ENCODE results near the gene CCDC144A. TPM values are rescaled to one million over a fixed set of nuclear protein-coding genes. Genes with fewer than 3 reads are reported as not detected.
"Not testable (repeated sequence)": the region's sequence is repeated elsewhere in the genome, so short reads cannot be mapped to it uniquely, and the experiment has no call there.

Gene CCDC144A, protein sequence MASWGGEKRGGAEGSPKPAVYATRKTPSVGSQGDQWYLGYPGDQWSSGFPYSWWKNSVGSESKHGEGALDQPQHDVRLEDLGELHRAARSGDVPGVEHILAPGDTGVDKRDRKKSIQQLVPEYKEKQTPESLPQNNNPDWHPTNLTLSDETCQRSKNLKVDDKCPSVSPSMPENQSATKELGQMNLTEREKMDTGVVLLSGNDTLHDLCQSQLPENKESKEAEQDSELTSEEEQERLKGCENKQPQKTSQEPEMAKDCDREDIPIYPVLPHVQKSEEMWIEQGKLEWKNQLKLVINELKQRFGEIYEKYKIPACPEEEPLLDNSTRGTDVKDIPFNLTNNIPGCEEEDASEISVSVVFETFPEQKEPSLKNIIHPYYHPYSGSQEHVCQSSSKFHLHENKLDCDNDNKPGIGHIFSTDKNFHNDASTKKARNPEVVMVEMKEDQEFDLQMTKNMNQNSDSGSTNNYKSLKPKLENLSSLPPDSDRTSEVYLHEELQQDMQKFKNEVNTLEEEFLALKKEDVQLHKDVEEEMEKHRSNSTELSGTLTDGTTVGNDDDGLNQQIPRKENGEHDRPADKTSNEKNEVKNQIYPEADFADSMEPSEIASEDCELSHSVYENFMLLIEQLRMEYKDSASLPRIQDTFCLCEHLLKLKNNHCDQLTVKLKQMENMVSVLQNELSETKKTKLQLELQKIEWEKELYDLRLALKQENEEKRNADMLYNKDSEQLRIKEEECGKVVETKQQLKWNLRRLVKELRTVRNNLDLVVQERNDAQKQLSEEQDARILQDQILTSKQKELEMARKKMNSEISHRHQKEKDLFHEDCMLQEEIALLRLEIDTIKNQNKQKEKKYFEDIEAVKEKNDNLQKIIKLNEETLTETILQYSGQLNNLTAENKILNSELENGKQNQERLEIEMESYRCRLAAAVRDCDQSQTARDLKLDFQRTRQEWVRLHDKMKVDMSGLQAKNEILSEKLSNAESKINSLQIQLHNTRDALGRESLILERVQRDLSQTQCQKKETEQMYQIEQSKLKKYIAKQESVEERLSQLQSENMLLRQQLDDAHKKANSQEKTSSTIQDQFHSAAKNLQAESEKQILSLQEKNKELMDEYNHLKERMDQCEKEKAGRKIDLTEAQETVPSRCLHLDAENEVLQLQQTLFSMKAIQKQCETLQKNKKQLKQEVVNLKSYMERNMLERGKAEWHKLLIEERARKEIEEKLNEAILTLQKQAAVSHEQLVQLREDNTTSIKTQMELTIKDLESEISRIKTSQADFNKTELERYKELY (N-terminal part only)
- total RNA-seq, result 10 to 100 TPM in 2 of 4 donors, under 1 TPM in 2; 0.29 to 27.3 (median 12.3) TPM

GRCh38 chr17:16689731-16690281, at the start of gene CCDC144A:
Gene CCDC144A (plus strand): TSS chr17:16690241. CDS start chr17:16690401, 160 bp downstream.
- H3K9me3 ChIP-seq; H3K27me3 ChIP-seq; H3K4me3 ChIP-seq; intact Hi-C loops (cut with DNase I; ENCODE audit: low total_unique reads); DNase-seq; H3K27ac ChIP-seq; H3K4me1 ChIP-seq; H3K36me3 ChIP-seq: not testable (repeated sequence)

GRCh38 chr17:16649585-16649984, 40.5 kb upstream of the CCDC144A start:
- H3K9me3 ChIP-seq, result no peaks in the 10 kb centered on the region
- no peaks in the 10 kb centered on the region for H3K36me3 ChIP-seq
- H3K27ac ChIP-seq, result no peak overlapping the region
- intact Hi-C loops (cut with DNase I; ENCODE audit: low total_unique reads), result no loop called here
- H3K4me1 ChIP-seq, result no peaks in the 10 kb centered on the region
- TF ChIP-seq POLR2A (IDR thresholded peaks at IDR 0.05), result no peak
- TF ChIP-seq CTCF (IDR thresholded peaks at IDR 0.05), result no peak
- no peaks in the 10 kb centered on the region for H3K27me3 ChIP-seq
- H3K4me3 ChIP-seq, result no peak overlapping the region
- DNase-seq, result no peak

DNA sequence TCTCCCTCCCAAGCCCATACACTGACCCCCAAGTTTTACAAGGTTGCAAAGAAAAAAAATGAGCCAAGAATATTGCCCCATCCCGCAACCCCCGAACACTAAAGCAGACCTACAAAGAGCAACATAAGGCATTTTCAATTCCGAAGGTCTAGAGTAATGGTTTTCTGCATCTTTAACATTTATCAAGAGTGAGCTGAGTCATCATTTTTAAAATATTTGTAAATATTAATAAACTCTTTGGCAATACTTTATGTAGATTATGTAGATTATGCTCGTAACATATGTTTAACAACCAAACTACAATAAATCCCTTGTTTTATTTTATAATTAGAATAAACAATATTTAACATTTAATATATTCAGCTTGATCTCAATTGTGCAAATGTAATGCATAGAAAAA, 37.8 kb upstream of the CCDC144A start:
- Histone ChIP-seq H3K9me3 (no peaks in the 10 kb centered on the region), H3K36me3 (no peaks in the 10 kb centered on the region), H3K27me3 (no peaks in the 10 kb centered on the region), H3K27ac (peak overlapping the region in 1 of 2 donors; percentile 94), H3K4me3 (no peak overlapping the region), H3K4me1 (no peaks in the 10 kb centered on the region)
- TF ChIP-seq CTCF (IDR thresholded peaks at IDR 0.05), result no peak
- intact Hi-C loops (cut with DNase I; ENCODE audit: low total_unique reads), result no loop called here
- DNase-seq, result no peak

- peak overlapping the region; percentile 91 to 94 for H3K27ac ChIP-seq
- no peak for DNase-seq
- H3K36me3 ChIP-seq, result no peaks in the 10 kb centered on the region
- intact Hi-C loops (cut with DNase I; ENCODE audit: low total_unique reads), result no loop called here
- no peaks in the 10 kb centered on the region for H3K9me3 ChIP-seq
- TF ChIP-seq POLR2A (IDR thresholded peaks at IDR 0.05), result no peak
- peak overlapping the region; percentile 58 to 72 for H3K4me3 ChIP-seq
- H3K27me3 ChIP-seq, result no peaks in the 10 kb centered on the region
- no peaks in the 10 kb centered on the region for H3K4me1 ChIP-seq
Observed at GRCh38 chr17:16652847-16653366, 37.1 kb upstream of the CCDC144A start.

GRCh38 chr17:16653367-16654041, 36.5 kb upstream of the CCDC144A start, which contains the start of gene ZNF624:
Gene ZNF624 (minus strand): TSS chr17:16653850.
- Histone ChIP-seq H3K27me3 (no peaks in the 10 kb centered on the region), H3K9me3 (no peaks in the 10 kb centered on the region), H3K4me3 (peak within 1 kb of the TSS; percentile 58 to 72), H3K27ac (peak within 1 kb of the TSS; percentile 91 to 94), H3K4me1 (no peaks in the 10 kb centered on the region), H3K36me3 (no peaks in the 10 kb centered on the region)
- TF ChIP-seq POLR2A (IDR thresholded peaks at IDR 0.05) (peak; percentile 61 to 74), CTCF (IDR thresholded peaks at IDR 0.05) (peak in 1 of 4 experiments; percentile 33)
- peak; percentile 94 to 97 for DNase-seq
- intact Hi-C loops (cut with DNase I; ENCODE audit: low total_unique reads), result no loop called here

All from uterus (tissue), 4 donors.